Measurements from ENCODE around the gene GFPT1.

The GFPT1 gene

DNA sequence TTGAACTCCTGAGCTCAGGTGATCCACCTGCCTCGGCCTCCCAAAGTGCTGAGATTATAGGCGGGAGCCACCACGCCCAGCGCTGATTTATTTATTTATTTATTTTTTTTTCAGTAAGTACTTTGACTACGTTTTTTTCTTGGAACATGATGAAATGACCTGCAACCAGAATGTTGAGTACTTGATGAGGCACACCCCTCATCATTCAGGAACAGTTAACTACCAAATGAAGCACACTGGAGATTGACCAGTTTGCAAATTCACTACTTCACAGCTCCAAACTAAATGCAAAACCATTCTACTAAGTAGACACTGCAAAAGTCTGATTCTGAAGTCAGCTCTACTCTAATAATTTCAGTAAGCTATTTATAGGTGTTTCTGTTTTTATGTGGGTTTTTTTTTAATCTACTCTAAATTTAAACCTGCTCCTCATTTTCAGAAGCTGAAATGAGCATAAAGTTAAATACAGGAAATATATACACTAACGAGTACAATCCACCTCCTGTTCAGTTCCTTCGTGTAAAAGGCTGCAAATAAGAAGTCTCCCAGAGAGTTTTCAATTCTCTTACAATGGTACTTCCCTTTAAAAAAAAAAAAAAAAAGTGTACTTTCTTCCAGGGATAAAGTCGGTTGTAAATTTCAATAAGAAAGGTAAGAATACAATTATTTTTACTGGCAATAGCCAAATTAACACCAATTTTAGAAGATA lies 1.4 kb downstream of the GFPT1 start:
- Histone ChIP-seq H3K4me1 (ENCODE audit: control insufficient read depth, insufficient read depth, low read length) (no peaks in the 10 kb centered on the region), H3K4me3 (ENCODE audit: low read depth, low read length) (no peak overlapping the region), H3K27ac (ENCODE audit: extremely low read depth, low read depth, low read length) (no peak overlapping the region), H3K9me3 (ENCODE audit: control insufficient read depth, insufficient read depth, low read depth, low read length) (no peaks in the 10 kb centered on the region), H3K36me3 (ENCODE audit: control insufficient read depth in 2 of 2, insufficient read depth in 1 of 2, low read length in 2 of 2) (no peaks in the 10 kb centered on the region; a peak in 1 of 3 replicates)
- ChIA-PET POLR2A (interaction anchor here (1.8 to 1.9 kb wide), 2 partner anchors 8 to 52 kb away, joined by 4 to 12 read pairs; partner anchors contain the start of gene NFU1), CTCF (interaction anchor here (0.6 to 1.3 kb wide), 4 partner anchors 10 to 298 kb away, joined by 3 to 4 read pairs (median 4); no protein-coding TSS in a partner anchor)
- TF ChIP-seq ZNF155 (tag by site-specific recombination; IDR thresholded peaks at IDR 0.05) (no peak), ZNF600 (tag by site-specific recombination; IDR thresholded peaks at IDR 0.05) (no peak), ZNF791 (tag by site-specific recombination; IDR thresholded peaks at IDR 0.05) (no peak), ZNF776 (tag by site-specific recombination; IDR thresholded peaks at IDR 0.05; ENCODE audit: borderline replicate concordance) (no peak), KLF1 (tag by site-specific recombination; IDR thresholded peaks at IDR 0.05) (peak; percentile 44; the same call in 1 of the 2 replicates), ZNF23 (tag by site-specific recombination; IDR thresholded peaks at IDR 0.05; ENCODE audit: borderline replicate concordance) (no peak), ZNF175 (tag by site-specific recombination; IDR thresholded peaks at IDR 0.05) (no peak), ZIC2 (tag by site-specific recombination; IDR thresholded peaks at IDR 0.05) (no peak), PRDM4 (tag by site-specific recombination; IDR thresholded peaks at IDR 0.05) (no peak), ZNF548 (tag by site-specific recombination; IDR thresholded peaks at IDR 0.05) (no peak), KLF16 (tag by site-specific recombination; IDR thresholded peaks at IDR 0.05) (peak; percentile 86), ZNF266 (tag by site-specific recombination; IDR thresholded peaks at IDR 0.05; ENCODE audit: low read depth) (no peak), ZEB2 (tag by site-specific recombination; IDR thresholded peaks at IDR 0.05) (0 out of 2 replicates have a peak, but pooled peaks have one; percentile 58), ZNF624 (tag by site-specific recombination; IDR thresholded peaks at IDR 0.05) (no peak), ZNF248 (tag by site-specific recombination; IDR thresholded peaks at IDR 0.05) (no peak), ZNF341 (tag by site-specific recombination; IDR thresholded peaks at IDR 0.05; ENCODE audit: low read depth) (no peak), YY1 (tag by site-specific recombination; IDR thresholded peaks at IDR 0.05) (no peak), ZSCAN23 (tag by site-specific recombination; IDR thresholded peaks at IDR 0.05) (no peak), ZXDB (tag by site-specific recombination; IDR thresholded peaks at IDR 0.05) (no peak), MYNN (tag by site-specific recombination; IDR thresholded peaks at IDR 0.05; ENCODE audit: borderline replicate concordance) (no peak), ZNF112 (tag by site-specific recombination; IDR thresholded peaks at IDR 0.05) (no peak), RBAK (tag by site-specific recombination; IDR thresholded peaks at IDR 0.05) (no peak), ZBTB17 (tag by site-specific recombination; IDR thresholded peaks at IDR 0.05) (peak; percentile 69), ZNF48 (tag by site-specific recombination; IDR thresholded peaks at IDR 0.05) (no peak), ZNF354C (tag by site-specific recombination; IDR thresholded peaks at IDR 0.05; ENCODE audit: borderline replicate concordance, low read depth) (no peak), ZBTB44 (tag by site-specific recombination; IDR thresholded peaks at IDR 0.05) (no peak), ZNF211 (tag by site-specific recombination; IDR thresholded peaks at IDR 0.05; ENCODE audit: low read depth) (no peak), ZNF16 (tag by site-specific recombination; IDR thresholded peaks at IDR 0.05; ENCODE audit: low read depth) (no peak), ZNF585B (tag by site-specific recombination; IDR thresholded peaks at IDR 0.05) (no peak), MEIS1 (CRISPR knock-in tag; IDR thresholded peaks at IDR 0.05; ENCODE audit: borderline replicate concordance) (no peak)
- TF ChIP-seq, protein P1, sequence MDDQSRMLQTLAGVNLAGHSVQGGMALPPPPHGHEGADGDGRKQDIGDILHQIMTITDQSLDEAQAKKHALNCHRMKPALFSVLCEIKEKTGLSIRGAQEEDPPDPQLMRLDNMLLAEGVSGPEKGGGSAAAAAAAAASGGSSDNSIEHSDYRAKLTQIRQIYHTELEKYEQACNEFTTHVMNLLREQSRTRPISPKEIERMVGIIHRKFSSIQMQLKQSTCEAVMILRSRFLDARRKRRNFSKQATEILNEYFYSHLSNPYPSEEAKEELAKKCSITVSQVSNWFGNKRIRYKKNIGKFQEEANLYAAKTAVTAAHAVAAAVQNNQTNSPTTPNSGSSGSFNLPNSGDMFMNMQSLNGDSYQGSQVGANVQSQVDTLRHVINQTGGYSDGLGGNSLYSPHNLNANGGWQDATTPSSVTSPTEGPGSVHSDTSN (CRISPR knock-in tag; IDR thresholded peaks at IDR 0.05): no peak
- TF ChIP-seq, protein P2, sequence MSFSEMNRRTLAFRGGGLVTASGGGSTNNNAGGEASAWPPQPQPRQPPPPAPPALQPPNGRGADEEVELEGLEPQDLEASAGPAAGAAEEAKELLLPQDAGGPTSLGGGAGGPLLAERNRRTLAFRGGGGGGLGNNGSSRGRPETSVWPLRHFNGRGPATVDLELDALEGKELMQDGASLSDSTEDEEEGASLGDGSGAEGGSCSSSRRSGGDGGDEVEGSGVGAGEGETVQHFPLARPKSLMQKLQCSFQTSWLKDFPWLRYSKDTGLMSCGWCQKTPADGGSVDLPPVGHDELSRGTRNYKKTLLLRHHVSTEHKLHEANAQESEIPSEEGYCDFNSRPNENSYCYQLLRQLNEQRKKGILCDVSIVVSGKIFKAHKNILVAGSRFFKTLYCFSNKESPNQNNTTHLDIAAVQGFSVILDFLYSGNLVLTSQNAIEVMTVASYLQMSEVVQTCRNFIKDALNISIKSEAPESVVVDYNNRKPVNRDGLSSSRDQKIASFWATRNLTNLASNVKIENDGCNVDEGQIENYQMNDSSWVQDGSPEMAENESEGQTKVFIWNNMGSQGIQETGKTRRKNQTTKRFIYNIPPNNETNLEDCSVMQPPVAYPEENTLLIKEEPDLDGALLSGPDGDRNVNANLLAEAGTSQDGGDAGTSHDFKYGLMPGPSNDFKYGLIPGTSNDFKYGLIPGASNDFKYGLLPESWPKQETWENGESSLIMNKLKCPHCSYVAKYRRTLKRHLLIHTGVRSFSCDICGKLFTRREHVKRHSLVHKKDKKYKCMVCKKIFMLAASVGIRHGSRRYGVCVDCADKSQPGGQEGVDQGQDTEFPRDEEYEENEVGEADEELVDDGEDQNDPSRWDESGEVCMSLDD (tag by site-specific recombination; IDR thresholded peaks at IDR 0.05): no peak

Data from HEK293 (cell line).